Activated CD4-positive, alpha-beta memory T cell treated with anti-CD3 and anti-CD28 coated beads for 36 hours (primary cell): ENCODE measurements around the gene BIVM. TPM values are rescaled to one million over a fixed set of nuclear protein-coding genes. Genes with fewer than 3 reads are reported as not detected.

ENCODE experiments used
- CTCF ChIA-PET: fragments of 350-600 bp; sonication (Branson Sonifier 250); formaldehyde crosslinking; loops from one replicate; lab custom pipeline; 2021; ENCODE audit warnings: antibody characterized with exemption, inconsistent platforms; lab: Charles Lee
- POLR2A ChIA-PET: fragments of 350-600 bp; sonication (Branson Sonifier 250); formaldehyde crosslinking; loops from one replicate; lab custom pipeline; 2021; ENCODE audit warnings: antibody characterized with exemption; lab: Charles Lee
- DNase-seq: peaks from one replicate; pipeline ENCODE4 v3.0.0-alpha.2; 2020
- H3K27ac Mint-ChIP-seq: one replicate; pipeline ENCODE4 v1.8.0; 2021; ENCODE audit warnings: mixed read lengths
- H3K27me3 Mint-ChIP-seq: one replicate; pipeline ENCODE4 v1.8.0; 2021; ENCODE audit warnings: mixed read lengths
- H3K36me3 Mint-ChIP-seq: one replicate; pipeline ENCODE4 v1.8.0; 2021; ENCODE audit warnings: mixed read lengths
- H3K4me1 Mint-ChIP-seq: one replicate; pipeline ENCODE4 v1.8.0; 2021; ENCODE audit warnings: low read depth, mixed read lengths
- H3K4me3 Mint-ChIP-seq: one replicate; pipeline ENCODE4 v1.8.0; 2021; ENCODE audit warnings: mild to moderate bottlenecking, mixed read lengths
- H3K9me3 Mint-ChIP-seq: one replicate; pipeline ENCODE4 v1.8.0; 2021; ENCODE audit warnings: mixed read lengths
- intact Hi-C: fragments of 100-400 bp; cut with micrococcal nuclease; formaldehyde crosslinking; loops from one replicate; pipeline ENCODE4 v1.15.1; 2023
- total RNA-seq, 2 experiments: library from RNA; stranded (reverse); gene quantifications; one replicate each; pipeline ENCODE4 v1.2.3, GENCODE V29; 2021

The BIVM gene
- total RNA-seq, 2 experiments from 2014 or later: 13.3 to 15.7 TPM

DNA sequence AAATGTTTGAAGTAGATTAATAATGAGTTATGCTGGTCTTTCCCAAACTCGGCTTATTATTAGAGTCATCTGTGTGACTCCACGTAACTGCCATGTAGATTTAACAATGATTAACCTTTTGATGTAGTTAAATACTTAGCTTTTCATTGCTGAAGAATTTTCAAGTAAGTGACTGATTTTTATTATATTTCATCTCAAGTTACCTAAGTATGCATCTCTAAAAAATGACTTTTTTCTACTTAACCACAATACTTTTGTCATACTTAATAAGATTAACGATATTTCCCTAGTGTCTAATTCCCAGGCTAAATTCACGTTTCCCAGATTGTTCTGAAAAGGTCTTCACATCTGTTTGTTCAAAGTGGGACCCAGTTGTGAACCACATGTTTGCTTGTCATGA is 17.8 kb downstream of the BIVM start:
- peaks cover 5% of the 10 kb centered on the region for H3K9me3 Mint-ChIP-seq
- CTCF ChIA-PET: no interaction called here
- H3K27me3 Mint-ChIP-seq: no peaks in the 10 kb centered on the region
- POLR2A ChIA-PET: no interaction called here
- peaks cover 26% of the 10 kb centered on the region for H3K36me3 Mint-ChIP-seq
- no peak overlapping the region for H3K4me3 Mint-ChIP-seq
- H3K27ac Mint-ChIP-seq: no peak overlapping the region
- DNase-seq: no peak
- intact Hi-C loops: no loop called here
- peaks cover 10% of the 10 kb centered on the region for H3K4me1 Mint-ChIP-seq

- ChIA-PET CTCF (no interaction called here), POLR2A (no interaction called here)
- DNase-seq: no peak
- Mint-ChIP-seq H3K27me3 (no peaks in the 10 kb centered on the region), H3K9me3 (no peaks in the 10 kb centered on the region), H3K27ac (no peak overlapping the region), H3K4me3 (no peak overlapping the region), H3K4me1 (peaks cover 10% of the 10 kb centered on the region), H3K36me3 (peaks cover 25% of the 10 kb centered on the region)
- intact Hi-C loops: no loop called here
Measured at GRCh38 chr13:102817241-102817640, 18.3 kb downstream of the BIVM start.

DNA sequence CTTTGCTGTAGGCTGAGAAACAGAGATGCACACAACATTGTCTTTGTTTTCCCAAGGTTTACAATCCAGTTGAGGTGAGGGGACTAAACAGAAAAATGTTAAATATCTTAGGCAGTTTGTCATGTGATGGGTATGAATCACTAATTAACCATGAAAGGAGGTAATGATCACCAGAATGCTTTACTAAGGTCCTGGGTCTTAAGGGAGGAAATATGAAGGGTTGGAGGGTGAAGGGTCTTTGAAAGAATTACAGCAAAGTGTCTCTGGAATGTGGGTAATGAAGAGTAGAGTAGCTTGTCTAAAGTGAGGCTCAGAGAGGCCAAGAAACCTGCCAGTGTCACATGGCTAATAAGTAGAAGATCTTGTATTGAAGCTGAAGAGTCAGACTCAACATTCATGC is 19.0 kb downstream of the BIVM start:
- Mint-ChIP-seq H3K4me3 (no peak overlapping the region), H3K9me3 (no peaks in the 10 kb centered on the region), H3K4me1 (peaks cover 10% of the 10 kb centered on the region), H3K27me3 (no peaks in the 10 kb centered on the region), H3K36me3 (peaks cover 28% of the 10 kb centered on the region), H3K27ac (no peak overlapping the region)
- CTCF ChIA-PET: no interaction called here
- intact Hi-C loops: no loop called here
- no peak for DNase-seq
- POLR2A ChIA-PET: no interaction called here

DNA sequence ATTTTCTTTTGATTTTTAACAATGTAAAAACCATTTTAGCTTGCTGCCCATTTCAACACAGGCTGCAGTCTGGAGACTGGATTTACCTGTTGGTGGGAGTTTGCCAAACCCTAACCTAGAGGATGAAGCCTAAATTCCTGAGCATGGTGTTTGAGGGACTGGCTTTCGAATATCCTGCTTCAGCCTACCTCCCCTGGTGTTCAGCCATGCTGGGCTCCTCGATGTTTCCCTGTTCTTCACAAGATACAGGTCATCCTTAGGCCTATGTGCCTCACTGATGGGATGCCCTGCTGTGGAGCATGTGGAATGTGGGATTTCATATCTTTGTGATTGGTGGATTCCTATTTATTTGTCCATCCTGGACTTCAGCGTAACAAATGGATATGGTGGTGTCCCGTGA is 26.5 kb downstream of the BIVM start:
- Mint-ChIP-seq H3K27me3 (no peaks in the 10 kb centered on the region), H3K4me3 (no peak overlapping the region), H3K27ac (no peak overlapping the region), H3K36me3 (peaks cover 18% of the 10 kb centered on the region), H3K4me1 (no peaks in the 10 kb centered on the region), H3K9me3 (no peaks in the 10 kb centered on the region)
- CTCF ChIA-PET: no interaction called here
- DNase-seq: no peak
- intact Hi-C loops: no loop called here
- POLR2A ChIA-PET: no interaction called here

- Mint-ChIP-seq H3K4me3 (no peak overlapping the region), H3K27me3 (no peaks in the 10 kb centered on the region)
- CTCF ChIA-PET: no interaction called here
Measured at GRCh38 chr13:102825921-102826706, 27.2 kb downstream of the BIVM start.

GRCh38 chr13:102830646-102831045 is 31.7 kb downstream of the BIVM start:
- peaks cover 5% of the 10 kb centered on the region for H3K36me3 Mint-ChIP-seq
- H3K27me3 Mint-ChIP-seq: no peaks in the 10 kb centered on the region
- no peaks in the 10 kb centered on the region for H3K9me3 Mint-ChIP-seq
- ChIA-PET CTCF (no interaction called here), POLR2A (no interaction called here)
- intact Hi-C loops: no loop called here
- DNase-seq: no peak
- no peak overlapping the region for H3K27ac Mint-ChIP-seq
- H3K4me3 Mint-ChIP-seq: no peak overlapping the region
- H3K4me1 Mint-ChIP-seq: no peaks in the 10 kb centered on the region

More at GRCh38 chr13:102825921-102826706, 27.2 kb downstream of the BIVM start:
- POLR2A ChIA-PET: no interaction called here
- intact Hi-C loops: no loop called here
- H3K36me3 Mint-ChIP-seq: peaks cover 18% of the 10 kb centered on the region
- H3K27ac Mint-ChIP-seq: no peak overlapping the region
- no peak for DNase-seq
- H3K9me3 Mint-ChIP-seq: no peaks in the 10 kb centered on the region
- H3K4me1 Mint-ChIP-seq: no peaks in the 10 kb centered on the region

DNA sequence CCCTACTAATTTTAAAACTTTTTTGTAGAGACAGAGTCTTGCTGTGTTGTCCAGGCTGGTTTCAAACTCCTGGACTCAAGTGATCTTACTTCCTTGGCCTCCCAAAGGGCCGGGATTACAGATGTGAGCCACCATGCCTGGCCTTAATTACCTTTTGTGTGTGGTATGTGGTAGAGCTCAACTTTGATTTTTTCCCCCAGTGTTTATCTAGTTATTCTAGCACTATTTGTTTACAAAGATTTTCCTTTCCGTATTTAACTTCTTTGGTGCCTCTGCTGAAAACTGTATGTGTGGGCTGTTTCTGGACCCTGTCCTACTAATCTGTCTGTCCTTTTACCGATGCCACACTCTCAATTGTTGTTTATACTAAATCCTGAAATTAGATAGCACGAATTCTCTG is 37.6 kb downstream of the BIVM start:
- Mint-ChIP-seq H3K4me1 (no peaks in the 10 kb centered on the region), H3K27me3 (no peaks in the 10 kb centered on the region), H3K4me3 (no peak overlapping the region), H3K36me3 (peaks cover 8% of the 10 kb centered on the region), H3K9me3 (no peaks in the 10 kb centered on the region), H3K27ac (no peak overlapping the region)
- ChIA-PET POLR2A (interaction anchor here (0.8 kb wide), 1 partner anchor 9 kb away, joined by 3 read pairs; no protein-coding TSS in a partner anchor), CTCF (no interaction called here)
- no peak for DNase-seq
- intact Hi-C loops: no loop called here

DNA sequence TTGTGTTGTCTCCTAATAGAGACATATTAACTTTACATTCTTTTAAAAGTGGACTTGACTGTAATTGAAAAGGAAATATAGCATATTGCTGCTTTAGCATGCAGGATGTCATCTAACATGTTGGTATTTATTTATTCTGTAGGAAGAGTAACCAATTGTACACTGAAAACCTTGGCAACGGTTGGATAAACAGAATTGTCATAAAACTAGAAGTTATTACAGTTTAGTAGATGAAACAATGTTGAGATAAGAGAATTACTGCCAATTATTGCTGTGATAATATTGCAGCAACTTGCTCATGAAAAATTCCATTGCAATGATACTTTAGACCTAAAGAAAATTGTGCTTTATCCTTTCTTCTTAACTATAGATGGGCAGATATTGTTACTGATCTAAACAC is 39.4 kb downstream of the BIVM start:
- H3K36me3 Mint-ChIP-seq: peaks cover 8% of the 10 kb centered on the region
- CTCF ChIA-PET: no interaction called here
- no peak overlapping the region for H3K27ac Mint-ChIP-seq
- no peak overlapping the region for H3K4me3 Mint-ChIP-seq
- intact Hi-C loops: no loop called here
- DNase-seq: no peak
- POLR2A ChIA-PET: interaction anchor here (0.6 kb wide), 1 partner anchor 45 kb away, joined by 3 read pairs; no protein-coding TSS in a partner anchor
- H3K27me3 Mint-ChIP-seq: no peaks in the 10 kb centered on the region
- no peaks in the 10 kb centered on the region for H3K4me1 Mint-ChIP-seq
- H3K9me3 Mint-ChIP-seq: no peaks in the 10 kb centered on the region

GRCh38 chr13:102838982-102839381 is 40.1 kb downstream of the BIVM start:
- no peaks in the 10 kb centered on the region for H3K9me3 Mint-ChIP-seq
- peaks cover 2% of the 10 kb centered on the region for H3K4me1 Mint-ChIP-seq
- no peak overlapping the region for H3K27ac Mint-ChIP-seq
- ChIA-PET POLR2A (no interaction called here), CTCF (no interaction called here)
- DNase-seq: no peak
- H3K27me3 Mint-ChIP-seq: no peaks in the 10 kb centered on the region
- H3K36me3 Mint-ChIP-seq: peaks cover 8% of the 10 kb centered on the region
- no peak overlapping the region for H3K4me3 Mint-ChIP-seq
- intact Hi-C loops: no loop called here

GRCh38 chr13:102839462-102839861 is 40.5 kb downstream of the BIVM start:
- Mint-ChIP-seq H3K36me3 (peaks cover 8% of the 10 kb centered on the region), H3K4me1 (peaks cover 4% of the 10 kb centered on the region), H3K9me3 (no peaks in the 10 kb centered on the region), H3K27me3 (no peaks in the 10 kb centered on the region), H3K4me3 (no peak overlapping the region), H3K27ac (no peak overlapping the region)
- CTCF ChIA-PET: no interaction called here
- intact Hi-C loops: no loop called here
- POLR2A ChIA-PET: no interaction called here
- DNase-seq: no peak

GRCh38 chr13:102845289-102845629 is 46.3 kb downstream of the BIVM start:
- CTCF ChIA-PET: interaction anchor here (0.7 to 4.4 kb wide), 11 partner anchors 25 to 266 kb away, joined by 3 to 24 read pairs (median 8); partner anchors contain the start of genes TEX30 and TPP2
- intact Hi-C loops: loop anchor here (1.0 to 5.0 kb wide), 6 partner anchors 46 to 451 kb away; partner anchors contain the start of genes BIVM, TEX30 and TPP2
- peaks cover 2% of the 10 kb centered on the region for H3K36me3 Mint-ChIP-seq
- no peak for DNase-seq
- POLR2A ChIA-PET: interaction anchor here (1.0 to 3.2 kb wide), 7 partner anchors 9 to 262 kb away, joined by 3 to 43 read pairs (median 10); partner anchors contain the start of genes BIVM, POGLUT2, TEX30 and TPP2
- no peaks in the 10 kb centered on the region for H3K9me3 Mint-ChIP-seq
- peak overlapping the region; percentile 95 for H3K27ac Mint-ChIP-seq
- peaks cover 1% of the 10 kb centered on the region for H3K27me3 Mint-ChIP-seq
- H3K4me1 Mint-ChIP-seq: peaks cover 30% of the 10 kb centered on the region
- H3K4me3 Mint-ChIP-seq: peak overlapping the region; percentile 92

DNA sequence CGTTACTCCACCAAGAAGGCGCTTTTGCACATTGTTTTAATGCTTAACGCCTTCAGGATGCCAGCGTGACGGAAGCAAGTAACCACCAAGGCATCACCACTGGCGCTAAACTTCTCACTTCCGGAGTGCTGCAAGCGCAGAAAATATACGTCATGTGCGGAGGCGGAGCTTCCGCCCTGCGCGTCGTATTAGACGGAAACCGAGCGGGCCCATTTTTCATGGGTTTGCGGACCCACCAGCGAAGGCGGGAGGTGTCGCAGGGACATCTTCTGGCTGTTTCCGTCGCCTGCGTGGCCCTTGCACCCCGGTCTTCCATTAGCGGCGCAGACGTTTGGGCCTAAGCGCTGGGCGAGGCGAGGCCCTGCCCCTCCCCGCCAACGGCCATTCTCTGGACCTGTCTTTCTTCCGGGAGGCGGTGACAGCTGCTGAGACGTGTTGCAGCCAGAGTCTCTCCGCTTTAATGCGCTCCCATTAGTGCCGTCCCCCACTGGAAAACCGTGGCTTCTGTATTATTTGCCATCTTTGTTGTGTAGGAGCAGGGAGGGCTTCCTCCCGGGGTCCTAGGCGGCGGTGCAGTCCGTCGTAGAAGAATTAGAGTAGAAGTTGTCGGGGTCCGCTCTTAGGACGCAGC is 46.8 kb downstream of the BIVM start, which contains the start of gene ERCC5:
Gene ERCC5 (plus strand): TSS at position 403 of the 631 bp plus-strand sequence. CDS start 235 bp downstream, outside the sequence.
- Mint-ChIP-seq H3K27ac (peak within 1 kb of the TSS; percentile 95), H3K9me3 (no peaks in the 10 kb centered on the region), H3K27me3 (peaks cover 1% of the 10 kb centered on the region), H3K4me3 (peak within 1 kb of the TSS; percentile 92), H3K4me1 (peaks cover 35% of the 10 kb centered on the region), H3K36me3 (peaks cover 5% of the 10 kb centered on the region)
- DNase-seq: peak; percentile 97
- ChIA-PET CTCF (interaction anchor here (0.7 to 4.4 kb wide), 13 partner anchors 10 to 266 kb away, joined by 3 to 24 read pairs (median 8); partner anchors contain the start of genes TEX30 and TPP2), POLR2A (interaction anchor here (0.8 to 3.2 kb wide), 8 partner anchors 10 to 262 kb away, joined by 3 to 43 read pairs (median 8); partner anchors contain the start of genes BIVM, POGLUT2, TEX30 and TPP2)
- intact Hi-C loops: loop anchor here (1.0 to 5.0 kb wide), 8 partner anchors 27 to 451 kb away; partner anchors contain the start of genes BIVM, TEX30 and TPP2
